ENCODE measurements around the gene POU2F1. TPM values are rescaled to one million over a fixed set of nuclear protein-coding genes. Genes with fewer than 3 reads are reported as not detected.

Gene POU2F1
- total and polyA plus RNA-seq, 2 experiments from 2014 or later = 9.2 to 21.9 TPM

DNA sequence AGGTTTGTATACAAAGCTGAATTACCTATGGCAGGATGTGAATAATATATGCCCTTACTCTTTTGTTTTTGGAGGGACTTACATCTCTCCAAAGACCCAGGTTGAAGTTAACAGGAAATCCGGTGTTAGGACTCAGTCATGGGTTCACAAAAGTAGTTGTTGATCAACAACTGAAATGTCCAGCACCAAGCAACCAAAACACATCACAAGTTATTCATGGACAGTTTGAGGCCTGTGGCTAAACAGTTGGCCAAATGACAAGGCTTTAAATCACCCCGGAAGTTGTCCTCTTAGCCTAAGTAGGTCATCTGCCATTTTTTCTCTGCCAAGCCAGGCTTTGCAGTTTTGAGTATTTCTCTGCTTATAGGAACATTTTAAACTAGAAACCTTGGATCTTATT lies 207.7 kb downstream of the POU2F1 start:
- Histone ChIP-seq H3K27me3 (no peaks in the 10 kb centered on the region), H3K36me3 (no peaks in the 10 kb centered on the region), H3K4me3 (no peak overlapping the region), H3K4me1 (ENCODE audit: low read depth) (peaks cover 18% of the 10 kb centered on the region), H3K9me3 (ENCODE audit: low read depth) (no peaks in the 10 kb centered on the region), H3K27ac (no peak overlapping the region)
- peak in 1 of 2 donors; percentile 65 for DNase-seq (ENCODE audit: low read depth in 1 of 2, low spot score in 1 of 2)
- TF ChIP-seq, protein P1, sequence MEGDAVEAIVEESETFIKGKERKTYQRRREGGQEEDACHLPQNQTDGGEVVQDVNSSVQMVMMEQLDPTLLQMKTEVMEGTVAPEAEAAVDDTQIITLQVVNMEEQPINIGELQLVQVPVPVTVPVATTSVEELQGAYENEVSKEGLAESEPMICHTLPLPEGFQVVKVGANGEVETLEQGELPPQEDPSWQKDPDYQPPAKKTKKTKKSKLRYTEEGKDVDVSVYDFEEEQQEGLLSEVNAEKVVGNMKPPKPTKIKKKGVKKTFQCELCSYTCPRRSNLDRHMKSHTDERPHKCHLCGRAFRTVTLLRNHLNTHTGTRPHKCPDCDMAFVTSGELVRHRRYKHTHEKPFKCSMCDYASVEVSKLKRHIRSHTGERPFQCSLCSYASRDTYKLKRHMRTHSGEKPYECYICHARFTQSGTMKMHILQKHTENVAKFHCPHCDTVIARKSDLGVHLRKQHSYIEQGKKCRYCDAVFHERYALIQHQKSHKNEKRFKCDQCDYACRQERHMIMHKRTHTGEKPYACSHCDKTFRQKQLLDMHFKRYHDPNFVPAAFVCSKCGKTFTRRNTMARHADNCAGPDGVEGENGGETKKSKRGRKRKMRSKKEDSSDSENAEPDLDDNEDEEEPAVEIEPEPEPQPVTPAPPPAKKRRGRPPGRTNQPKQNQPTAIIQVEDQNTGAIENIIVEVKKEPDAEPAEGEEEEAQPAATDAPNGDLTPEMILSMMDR (IDR thresholded peaks at IDR 0.05; ENCODE audit: low read depth, low read length) = no peak

DNA sequence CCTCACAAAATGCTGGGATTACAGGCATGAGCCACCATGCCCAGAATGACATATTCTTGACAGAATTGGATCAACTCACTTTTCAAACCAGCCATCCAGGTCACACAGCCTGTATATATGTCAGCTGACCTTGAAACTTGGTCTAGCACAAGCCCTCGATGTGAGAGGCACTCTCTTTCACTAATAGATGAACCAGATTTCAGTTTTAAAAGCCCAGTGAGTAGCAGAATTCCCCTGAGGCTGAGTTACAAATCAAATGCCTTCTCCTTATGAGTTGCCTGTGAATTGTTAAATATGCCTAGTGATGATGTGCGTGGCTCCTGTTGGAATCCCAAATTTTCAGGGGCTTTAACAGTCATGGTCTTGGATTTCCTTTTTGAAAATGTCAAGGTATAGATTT lies 208.9 kb downstream of the POU2F1 start:
- no peak for DNase-seq (ENCODE audit: low read depth in 1 of 2, low spot score in 1 of 2)
- Histone ChIP-seq H3K36me3 (no peaks in the 10 kb centered on the region), H3K27me3 (no peaks in the 10 kb centered on the region), H3K4me1 (ENCODE audit: low read depth) (peaks cover 12% of the 10 kb centered on the region), H3K4me3 (no peak overlapping the region), H3K27ac (no peak overlapping the region), H3K9me3 (ENCODE audit: low read depth) (no peaks in the 10 kb centered on the region)
- TF ChIP-seq, protein P1 (IDR thresholded peaks at IDR 0.05; ENCODE audit: low read depth, low read length) = no peak

DNA sequence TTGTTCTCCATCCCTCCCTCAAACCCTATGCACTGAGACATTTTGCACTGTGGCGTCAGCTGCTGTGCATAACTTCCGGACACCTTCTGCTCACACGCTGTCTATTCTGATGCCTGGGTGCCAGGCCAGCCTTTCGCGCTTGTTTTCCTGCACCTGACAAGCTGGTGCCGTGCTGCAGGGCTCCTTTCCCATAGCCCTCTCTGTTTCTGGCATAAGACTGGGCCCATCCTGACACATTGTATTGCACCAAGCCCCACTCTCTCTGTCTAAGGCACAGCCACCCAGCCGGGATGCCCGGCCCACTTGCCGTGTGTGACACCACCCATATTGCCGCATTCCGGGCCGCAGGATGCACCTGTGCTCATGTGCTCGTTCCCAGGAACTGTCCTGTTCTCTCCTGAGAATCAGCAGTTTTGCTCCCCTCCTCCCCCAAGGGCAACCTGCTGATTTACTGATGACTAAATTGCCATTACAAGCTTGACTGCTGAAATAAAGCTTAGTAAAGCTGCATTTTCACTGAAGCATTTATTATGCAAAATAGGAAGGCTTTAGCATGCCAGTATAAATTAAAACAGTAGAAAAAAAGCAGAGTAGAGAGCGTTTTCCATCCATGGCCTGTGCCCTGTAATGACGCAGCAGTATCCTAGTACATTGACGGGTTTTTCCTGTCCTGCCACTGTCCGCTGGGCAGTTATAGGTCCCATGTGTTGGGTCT lies 209.6 kb downstream of the POU2F1 start:
- Histone ChIP-seq H3K4me1 (ENCODE audit: low read depth) (peaks cover 12% of the 10 kb centered on the region), H3K36me3 (no peaks in the 10 kb centered on the region), H3K4me3 (no peak overlapping the region), H3K27me3 (no peaks in the 10 kb centered on the region), H3K9me3 (ENCODE audit: low read depth) (no peaks in the 10 kb centered on the region), H3K27ac (peak overlapping the region; percentile 85)
- DNase-seq (ENCODE audit: low read depth in 1 of 2, low spot score in 1 of 2) = no peak
- TF ChIP-seq, protein P1 (IDR thresholded peaks at IDR 0.05; ENCODE audit: low read depth, low read length) = no peak

DNA sequence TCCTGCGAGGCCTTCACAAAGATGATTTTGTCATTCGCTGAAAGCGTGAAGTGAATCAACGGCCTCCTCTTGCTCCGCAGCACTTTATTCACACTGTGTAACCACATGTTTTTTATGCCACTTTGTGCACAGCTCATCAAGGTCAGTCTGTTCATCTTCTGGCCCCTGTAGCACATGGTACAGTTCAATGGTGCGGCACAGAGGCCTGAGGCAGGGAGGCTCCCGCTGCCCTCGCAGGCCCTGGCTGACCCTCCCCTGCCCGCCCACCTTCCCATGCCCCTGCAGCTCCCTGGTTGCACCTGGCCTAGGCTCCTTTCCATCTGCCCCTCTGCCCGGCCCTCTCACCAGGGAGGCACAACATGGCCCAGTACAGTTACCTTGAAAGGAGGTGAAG lies 210.2 kb downstream of the POU2F1 start:
- no peak overlapping the region for H3K4me3 ChIP-seq
- peaks cover 12% of the 10 kb centered on the region for H3K4me1 ChIP-seq (ENCODE audit: low read depth)
- no peaks in the 10 kb centered on the region for H3K9me3 ChIP-seq (ENCODE audit: low read depth)
- peak overlapping the region; percentile 85 for H3K27ac ChIP-seq
- TF ChIP-seq, protein P1 (IDR thresholded peaks at IDR 0.05; ENCODE audit: low read depth, low read length) = no peak
- no peaks in the 10 kb centered on the region for H3K27me3 ChIP-seq
- H3K36me3 ChIP-seq = no peaks in the 10 kb centered on the region
- DNase-seq (ENCODE audit: low read depth in 1 of 2, low spot score in 1 of 2) = no peak

DNA sequence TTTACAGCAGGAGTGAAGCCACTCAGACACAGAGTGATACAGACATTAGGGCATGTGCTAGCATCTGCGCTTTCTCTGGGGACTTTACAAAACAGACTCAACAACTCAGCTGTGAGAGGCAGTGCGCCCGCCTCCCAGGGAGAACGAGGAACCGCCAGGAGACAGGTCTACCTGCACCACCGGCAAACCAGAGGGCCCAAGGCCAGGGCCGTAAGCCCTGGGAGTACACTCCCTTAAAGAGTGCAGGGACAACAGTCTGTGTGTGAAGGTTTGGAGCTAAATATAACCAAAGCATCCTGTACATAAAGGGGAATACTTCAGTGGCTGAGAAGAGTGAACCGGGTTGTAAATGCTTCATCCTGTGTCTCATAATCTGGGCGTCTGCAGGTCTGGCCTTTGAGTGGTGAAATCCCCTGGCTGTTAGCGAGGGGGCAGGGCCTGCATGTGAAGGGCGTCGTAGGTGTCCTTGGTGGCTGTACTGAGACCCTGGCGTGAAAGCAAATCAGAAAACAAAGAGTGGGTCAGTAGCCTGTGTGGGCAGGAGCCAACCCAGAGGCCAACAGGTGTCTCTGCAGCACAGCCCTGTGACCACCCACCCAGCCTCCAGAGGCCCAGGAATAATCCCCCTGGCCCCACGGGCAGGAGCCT lies 210.7 kb downstream of the POU2F1 start:
- Histone ChIP-seq H3K4me1 (ENCODE audit: low read depth) (peaks cover 12% of the 10 kb centered on the region), H3K9me3 (ENCODE audit: low read depth) (no peaks in the 10 kb centered on the region), H3K4me3 (no peak overlapping the region), H3K27ac (peak overlapping the region; percentile 85), H3K27me3 (no peaks in the 10 kb centered on the region), H3K36me3 (no peaks in the 10 kb centered on the region)
- TF ChIP-seq, protein P1 (IDR thresholded peaks at IDR 0.05; ENCODE audit: low read depth, low read length) = no peak
- peak in 1 of 2 donors; percentile 62 for DNase-seq (ENCODE audit: low read depth in 1 of 2, low spot score in 1 of 2)

All from cardiac muscle cell (in vitro differentiated cells and primary cell).